ENCODE results near the gene TMEM45B.
"Not testable (repeated sequence)": the region's sequence is repeated elsewhere in the genome, so short reads cannot be mapped to it uniquely, and the experiment has no call there.

TMEM45B gene

DNA sequence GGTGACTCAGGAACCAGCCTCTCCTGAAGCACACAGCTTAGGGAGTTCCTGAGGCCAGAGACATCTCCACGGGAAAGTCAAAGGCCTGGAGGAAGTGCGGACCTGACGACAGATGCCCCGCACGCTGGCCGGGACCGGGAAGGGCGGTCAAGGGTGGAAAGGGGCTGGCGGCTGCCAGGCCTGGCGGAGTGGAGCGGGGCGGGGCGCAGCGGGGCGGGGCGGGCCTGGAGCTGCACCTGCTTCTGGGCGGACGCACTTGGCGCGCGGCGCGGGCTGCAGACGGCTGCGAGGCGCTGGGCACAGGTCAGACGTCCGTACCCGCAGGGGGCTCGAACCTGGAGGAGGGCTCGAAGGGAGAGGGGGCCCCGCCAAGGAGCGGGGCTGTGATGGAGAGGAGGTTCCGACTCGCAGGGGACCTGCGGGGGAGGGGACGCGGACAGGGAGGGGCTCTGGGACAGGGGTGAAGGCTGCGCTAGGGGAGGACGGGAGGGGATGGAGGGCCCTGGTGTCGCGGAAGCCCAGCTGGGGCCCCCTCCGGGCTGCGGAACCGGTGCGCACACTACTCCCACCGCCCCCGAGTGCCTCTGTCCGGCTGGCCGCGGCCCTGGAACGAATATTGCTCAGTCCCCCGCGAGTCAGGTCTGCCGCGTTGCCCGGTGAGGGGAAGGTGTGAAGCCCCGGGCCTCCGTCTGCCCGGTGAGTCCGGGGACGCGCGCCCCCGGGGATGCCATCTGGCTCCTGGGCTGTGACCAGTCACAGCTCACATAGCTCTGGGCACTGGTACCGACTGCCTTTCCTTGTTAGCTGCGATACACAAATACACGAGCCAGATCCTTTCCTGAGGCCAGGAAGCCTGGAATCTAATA lies at the start of gene TMEM45B:
TMEM45B (plus strand) TSS at position 253 of the 866 bp plus-strand sequence. CDS start 36,635 bp downstream, outside the sequence.
- TF ChIP-seq, protein P1, sequence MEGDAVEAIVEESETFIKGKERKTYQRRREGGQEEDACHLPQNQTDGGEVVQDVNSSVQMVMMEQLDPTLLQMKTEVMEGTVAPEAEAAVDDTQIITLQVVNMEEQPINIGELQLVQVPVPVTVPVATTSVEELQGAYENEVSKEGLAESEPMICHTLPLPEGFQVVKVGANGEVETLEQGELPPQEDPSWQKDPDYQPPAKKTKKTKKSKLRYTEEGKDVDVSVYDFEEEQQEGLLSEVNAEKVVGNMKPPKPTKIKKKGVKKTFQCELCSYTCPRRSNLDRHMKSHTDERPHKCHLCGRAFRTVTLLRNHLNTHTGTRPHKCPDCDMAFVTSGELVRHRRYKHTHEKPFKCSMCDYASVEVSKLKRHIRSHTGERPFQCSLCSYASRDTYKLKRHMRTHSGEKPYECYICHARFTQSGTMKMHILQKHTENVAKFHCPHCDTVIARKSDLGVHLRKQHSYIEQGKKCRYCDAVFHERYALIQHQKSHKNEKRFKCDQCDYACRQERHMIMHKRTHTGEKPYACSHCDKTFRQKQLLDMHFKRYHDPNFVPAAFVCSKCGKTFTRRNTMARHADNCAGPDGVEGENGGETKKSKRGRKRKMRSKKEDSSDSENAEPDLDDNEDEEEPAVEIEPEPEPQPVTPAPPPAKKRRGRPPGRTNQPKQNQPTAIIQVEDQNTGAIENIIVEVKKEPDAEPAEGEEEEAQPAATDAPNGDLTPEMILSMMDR (conservative IDR thresholded peaks at IDR 0.05; ENCODE audit: control insufficient read depth, insufficient read depth, low read depth, low read length): no peak
- no peak for DNase-seq (ENCODE audit: low read depth)
- H3K4me3 ChIP-seq (ENCODE audit: control insufficient read depth, low read depth, low read length): no peak within 1 kb of the TSS

DNA sequence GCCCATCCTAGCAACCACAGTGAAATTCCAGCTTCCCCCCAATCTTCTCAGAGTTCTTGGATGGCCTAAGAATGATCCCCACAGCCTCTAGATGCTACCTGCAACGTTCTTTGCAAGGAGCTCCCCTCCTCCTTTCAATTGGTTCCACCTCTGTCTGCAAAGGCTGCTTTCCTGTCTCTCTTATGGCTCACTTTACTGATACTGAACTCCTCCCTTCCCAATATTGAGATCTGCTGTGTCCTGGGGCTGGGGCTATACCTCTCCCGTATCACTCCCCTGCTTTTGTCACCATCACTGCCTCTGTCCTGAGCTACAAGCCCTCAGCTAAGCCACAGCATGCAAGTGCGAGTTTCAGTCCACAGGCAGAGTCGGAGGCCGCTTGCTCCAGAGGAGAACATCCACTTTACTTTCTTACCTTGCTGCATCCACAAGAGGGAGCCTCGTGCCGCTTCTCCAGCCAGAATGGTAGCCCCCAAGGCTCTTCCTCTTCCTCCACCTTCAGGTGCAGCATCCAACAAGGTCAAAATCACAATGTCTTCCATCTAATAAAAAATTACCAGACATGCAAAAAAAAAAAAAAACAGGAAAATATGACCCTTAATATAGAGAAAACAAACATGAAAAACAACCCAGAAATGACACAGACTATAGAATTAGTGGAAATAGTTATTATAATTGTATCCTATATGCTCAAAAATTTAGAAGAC lies 48.6 kb upstream of the TMEM45B start:
- DNase-seq (ENCODE audit: low read depth): peak; percentile 21
- no peak overlapping the region for H3K4me3 ChIP-seq (ENCODE audit: control insufficient read depth, low read depth, low read length)
- TF ChIP-seq, protein P1 (conservative IDR thresholded peaks at IDR 0.05; ENCODE audit: control insufficient read depth, insufficient read depth, low read depth, low read length): peak; percentile 56

DNA sequence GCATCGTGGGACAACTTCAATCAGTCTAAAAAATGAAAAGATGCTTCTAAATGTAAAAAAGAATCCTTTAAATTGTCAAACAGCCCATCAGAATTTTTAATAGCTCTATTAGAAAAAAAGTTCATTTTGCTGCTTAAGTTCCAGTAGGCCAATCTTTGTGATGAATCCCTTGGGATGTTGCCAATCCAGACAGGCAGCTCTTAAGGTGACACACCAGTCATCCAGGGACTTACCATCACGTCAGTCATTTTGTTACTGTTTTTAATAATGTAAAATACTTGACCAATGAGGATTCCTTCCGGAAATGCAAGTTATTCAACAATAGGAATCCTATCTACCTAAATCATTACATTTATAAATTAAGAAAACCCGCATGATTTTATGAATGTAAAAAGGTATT lies 47.8 kb upstream of the TMEM45B start:
- H3K4me3 ChIP-seq (ENCODE audit: control insufficient read depth, low read depth, low read length): no peak overlapping the region
- no peak for DNase-seq (ENCODE audit: low read depth)
- TF ChIP-seq, protein P1 (conservative IDR thresholded peaks at IDR 0.05; ENCODE audit: control insufficient read depth, insufficient read depth, low read depth, low read length): no peak

DNA sequence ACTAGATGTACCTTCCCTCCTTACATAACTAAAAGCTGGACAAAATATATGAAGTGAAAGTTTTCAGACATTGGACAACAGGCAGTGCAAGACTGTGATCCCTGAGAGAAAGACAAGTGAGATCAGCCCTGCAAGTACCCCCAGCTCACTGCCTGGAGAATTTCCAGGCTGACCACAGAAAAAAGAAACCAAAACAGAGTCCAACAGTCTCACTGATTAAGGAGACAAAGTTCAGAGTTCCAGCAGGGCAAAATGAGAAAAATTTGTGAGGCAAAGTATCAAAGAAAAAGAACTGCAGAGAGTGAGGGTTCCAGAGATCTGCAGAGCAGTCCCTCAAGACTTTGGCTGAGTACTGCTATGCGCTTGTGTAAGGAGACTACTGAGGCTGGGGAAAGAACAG lies 47.3 kb upstream of the TMEM45B start:
- TF ChIP-seq, protein P1 (conservative IDR thresholded peaks at IDR 0.05; ENCODE audit: control insufficient read depth, insufficient read depth, low read depth, low read length): no peak
- no peak overlapping the region for H3K4me3 ChIP-seq (ENCODE audit: control insufficient read depth, low read depth, low read length)
- DNase-seq (ENCODE audit: low read depth): no peak

DNA sequence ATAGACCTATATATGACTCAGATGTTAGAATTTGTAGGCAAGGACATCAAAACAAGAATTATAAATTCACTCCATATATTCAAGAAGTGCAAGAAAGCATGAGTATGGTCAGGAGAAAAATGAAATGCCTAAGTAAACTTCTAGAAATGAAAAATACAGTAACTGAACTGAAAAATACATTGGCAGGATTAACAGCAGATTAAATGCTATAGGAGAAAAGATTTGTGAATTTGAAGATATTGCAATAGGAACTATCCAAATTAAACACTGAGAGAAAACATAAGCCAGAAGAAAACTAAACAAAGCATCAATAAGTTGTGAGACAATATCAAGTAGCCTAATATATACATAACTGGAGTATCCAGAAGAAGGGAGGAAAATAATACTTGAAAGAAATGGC lies 46.6 kb upstream of the TMEM45B start:
- no peak for DNase-seq (ENCODE audit: low read depth)
- TF ChIP-seq, protein P1 (conservative IDR thresholded peaks at IDR 0.05; ENCODE audit: control insufficient read depth, insufficient read depth, low read depth, low read length): no peak
- H3K4me3 ChIP-seq (ENCODE audit: control insufficient read depth, low read depth, low read length): no peak overlapping the region

DNA sequence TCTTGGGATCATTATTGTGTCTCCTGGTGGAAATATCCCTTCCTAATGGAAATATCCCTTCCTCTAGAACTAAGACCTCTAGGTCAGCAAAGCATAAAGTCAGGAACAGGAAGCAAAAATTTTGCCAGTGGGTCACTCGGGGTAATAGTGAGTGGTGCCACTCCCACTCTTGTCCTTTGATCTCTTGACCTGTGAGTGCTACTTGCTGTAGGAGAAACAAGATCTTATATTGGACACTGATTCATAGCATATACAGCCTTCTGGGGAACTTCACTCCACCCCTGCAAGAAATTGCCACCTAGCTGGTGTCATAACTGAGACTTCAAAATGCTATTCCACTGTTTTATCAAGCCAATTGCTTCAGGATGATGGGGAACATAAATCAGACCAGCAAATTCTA lies 44.7 kb upstream of the TMEM45B start:
- H3K4me3 ChIP-seq (ENCODE audit: control insufficient read depth, low read depth, low read length): no peak overlapping the region
- DNase-seq (ENCODE audit: low read depth): no peak
- TF ChIP-seq, protein P1 (conservative IDR thresholded peaks at IDR 0.05; ENCODE audit: control insufficient read depth, insufficient read depth, low read depth, low read length): no peak

DNA sequence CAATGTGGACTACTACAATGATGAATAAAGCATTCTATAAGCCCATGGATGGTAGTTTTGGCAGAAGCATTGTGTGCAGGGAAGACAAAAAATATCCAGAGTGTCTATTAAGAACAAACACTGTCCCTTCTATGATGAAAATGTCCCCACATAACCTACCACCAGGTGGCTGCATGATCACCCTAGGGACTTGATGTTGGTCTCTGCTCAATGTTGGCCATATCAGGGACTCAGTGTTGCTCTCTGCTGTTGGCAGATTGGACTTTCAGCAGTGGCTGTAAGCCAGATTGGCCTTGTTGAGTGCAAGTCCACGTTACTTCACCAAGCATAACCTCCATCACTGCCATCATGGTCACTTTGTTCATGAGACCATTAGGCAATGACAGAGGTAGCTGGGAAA lies 44.2 kb upstream of the TMEM45B start:
- not testable (repeated sequence) for DNase-seq (ENCODE audit: low read depth); H3K4me3 ChIP-seq (ENCODE audit: control insufficient read depth, low read depth, low read length)

Data from fibroblast of mammary gland (primary cell).